IMR-90 (cell line): ENCODE data around the gene OR51G2. TPM values are rescaled to one million over a fixed set of nuclear protein-coding genes. Genes with fewer than 3 reads are reported as not detected.

ENCODE experiments used
- ATAC-seq: fragments of 200-7000 bp; cut with Tn5 transposase; 2 replicates; pipeline ENCODE4 v1.9.1; 2020; ENCODE audit warnings: low read depth, mild to moderate bottlenecking, moderate library complexity
- BruUV-seq: library from RNA; stranded (reverse); fragments of 400-500 nt; replicated peaks from 2 replicates; lab custom pipeline; 2021; lab: Mats Ljungman, UMichigan
- CTCF ChIA-PET: fragments of 300-600 bp; formaldehyde crosslinking; extraction: SDS; loops from one replicate; lab custom pipeline; 2021; ENCODE audit warnings: antibody characterized with exemption; lab: Yijun Ruan, JAX
- POLR2A ChIA-PET: fragments of 300-600 bp; sonication (Branson Sonifier 250); formaldehyde crosslinking; loops from one replicate; lab custom pipeline; 2022; ENCODE audit warnings: antibody characterized with exemption; ENCODE audit not compliant: unreplicated experiment; lab: Charles Lee
- DNase-seq: peaks from one replicate; pipeline ENCODE4 v3.0.0; 2013
- H2AFZ ChIP-seq: replicated peaks from 2 replicates; pipeline ENCODE3; 2013; ENCODE audit warnings: low read length, mild to moderate bottlenecking; ENCODE audit not compliant: poor library complexity
- H2AK5ac ChIP-seq: 2 replicates; pipeline ENCODE4 v1.6.1; 2013; ENCODE audit warnings: low read depth, low read length, inconsistent platforms
- H2AK9ac ChIP-seq: replicated peaks from 2 replicates; pipeline ENCODE3; 2013; ENCODE audit warnings: mild to moderate bottlenecking, low read depth, low read length, moderate library complexity; ENCODE audit not compliant: poor library complexity
- H2BK120ac ChIP-seq: 2 replicates; pipeline ENCODE4 v1.6.1; 2013; ENCODE audit warnings: low read depth, low read length, inconsistent platforms
- H2BK15ac ChIP-seq: 3 replicates; pipeline ENCODE4 v1.6.1; 2013; ENCODE audit warnings: low read depth, low read length, inconsistent platforms
- H2BK20ac ChIP-seq: 2 replicates; pipeline ENCODE4 v1.6.1; 2013; ENCODE audit warnings: low read depth, mild to moderate bottlenecking, inconsistent platforms, low read length, moderate library complexity
- H2BK5ac ChIP-seq: 2 replicates; pipeline ENCODE4 v1.6.1; 2013; ENCODE audit warnings: mild to moderate bottlenecking, low read depth, low read length, inconsistent platforms; ENCODE audit not compliant: poor library complexity, severe bottlenecking
- H3K14ac ChIP-seq: replicated peaks from 2 replicates; pipeline ENCODE4 v1.6.1; 2013; ENCODE audit warnings: low read depth, low read length, inconsistent platforms
- H3K18ac ChIP-seq: 2 replicates; pipeline ENCODE4 v1.6.1; 2013; ENCODE audit warnings: low read depth, low read length, control low read depth
- H3K23ac ChIP-seq: 2 replicates; pipeline ENCODE4 v1.6.1; 2013; ENCODE audit warnings: low read depth, low read length, inconsistent platforms
- H3K27ac ChIP-seq: 2 replicates; pipeline ENCODE4 v1.5.1; 2013; ENCODE audit warnings: mild to moderate bottlenecking, control low read depth, low read length; ENCODE audit not compliant: insufficient read depth
- H3K27me3 ChIP-seq: 2 replicates; pipeline ENCODE4 v1.6.1; 2013; ENCODE audit warnings: low read length; ENCODE audit not compliant: control insufficient read depth, insufficient read depth
- H3K36me3 ChIP-seq: 2 replicates; pipeline ENCODE4 v1.6.1; 2013; ENCODE audit warnings: low read length, mixed read lengths; ENCODE audit not compliant: control insufficient read depth, insufficient read depth
- H3K4ac ChIP-seq: 2 replicates; pipeline ENCODE4 v1.6.1; 2013; ENCODE audit warnings: low read depth, low read length, inconsistent platforms
- H3K4me1 ChIP-seq: 2 replicates; pipeline ENCODE4 v1.6.1; 2013; ENCODE audit warnings: low read length, mixed read lengths; ENCODE audit not compliant: control insufficient read depth, insufficient read depth
- H3K4me2 ChIP-seq: 2 replicates; pipeline ENCODE4 v1.6.1; 2013; ENCODE audit warnings: low read depth, mild to moderate bottlenecking, control low read depth, low read length, moderate library complexity
- H3K4me3 ChIP-seq: 2 replicates; pipeline ENCODE4 v1.5.1; 2013; ENCODE audit warnings: low read depth, mild to moderate bottlenecking, control low read depth, low read length, moderate library complexity; ENCODE audit not compliant: insufficient read depth
- H3K56ac ChIP-seq: 2 replicates; pipeline ENCODE4 v1.6.1; 2013; ENCODE audit warnings: low read length, inconsistent platforms; ENCODE audit not compliant: insufficient read depth; ENCODE audit errors: extremely low read depth
- H3K79me1 ChIP-seq, 2 experiments: 2 replicates each; pipeline ENCODE4 v1.6.1; 2013; ENCODE audit warnings: low read length in 2 of 2, inconsistent platforms in 1 of 2, low read depth in 1 of 2
- H3K9ac ChIP-seq: 2 replicates; pipeline ENCODE4 v1.6.1; 2013; ENCODE audit warnings: low read depth, low read length, control low read depth
- H3K9me1 ChIP-seq: 2 replicates; pipeline ENCODE4 v1.6.1; 2013; ENCODE audit warnings: low read length, inconsistent platforms; ENCODE audit not compliant: insufficient read depth
- H3K9me3 ChIP-seq: 2 replicates; pipeline ENCODE4 v1.6.1; 2013; ENCODE audit warnings: low read length; ENCODE audit not compliant: control insufficient read depth, insufficient read depth
- H4K20me1 ChIP-seq: 2 replicates; pipeline ENCODE4 v1.6.1; 2013; ENCODE audit warnings: low read length, inconsistent platforms; ENCODE audit not compliant: insufficient read depth
- H4K5ac ChIP-seq: 2 replicates; pipeline ENCODE4 v1.6.1; 2013; ENCODE audit warnings: mild to moderate bottlenecking, low read depth, low read length, control low read depth
- H4K8ac ChIP-seq, 2 experiments: 2 replicates each; pipeline ENCODE4 v1.6.1; 2013; ENCODE audit warnings: low read depth in 2 of 2, low read length in 2 of 2, control low read depth in 1 of 2, inconsistent platforms in 1 of 2
- H4K91ac ChIP-seq: 2 replicates; pipeline ENCODE4 v1.6.1; 2013; ENCODE audit warnings: low read depth, low read length, inconsistent platforms; ENCODE audit not compliant: insufficient read depth
- BHLHE40 ChIP-seq: fragments of 150-350 bp; IDR thresholded peaks from 2 replicates; pipeline ENCODE4 v1.6.1; 2016; ENCODE audit warnings: mild to moderate bottlenecking, low read depth, low read length
- CEBPB ChIP-seq: IDR thresholded peaks from 2 replicates; pipeline ENCODE4 v1.6.1; 2012; ENCODE audit warnings: low read depth, low read length, improper control_type of control experiment
- CHD1 ChIP-seq: IDR thresholded peaks from 2 replicates; pipeline ENCODE4 v1.6.1; 2012; ENCODE audit warnings: low read depth, low read length, improper control_type of control experiment
- CTCF ChIP-seq: conservative IDR thresholded peaks from 2 replicates; pipeline ENCODE4 v1.5.1; 2012; ENCODE audit warnings: mild to moderate bottlenecking, low read depth, low read length, improper control_type of control experiment
- ELK1 ChIP-seq: fragments of 150-350 bp; IDR thresholded peaks from 2 replicates; pipeline ENCODE4 v1.6.1; 2016; ENCODE audit warnings: low read depth, mild to moderate bottlenecking, low read length, moderate library complexity, borderline replicate concordance
- FOS ChIP-seq: fragments of 150-350 bp; IDR thresholded peaks from 2 replicates; pipeline ENCODE4 v1.6.1; 2016; ENCODE audit warnings: low read depth, low read length
- MAFK ChIP-seq: IDR thresholded peaks from 2 replicates; pipeline ENCODE4 v1.6.1; 2012; ENCODE audit warnings: low read depth, low read length, improper control_type of control experiment
- MAZ ChIP-seq: IDR thresholded peaks from 2 replicates; pipeline ENCODE4 v1.6.1; 2012; ENCODE audit warnings: low read depth, mild to moderate bottlenecking, low read length, improper control_type of control experiment, moderate library complexity, borderline replicate concordance
- MXI1 ChIP-seq: IDR thresholded peaks from 2 replicates; pipeline ENCODE4 v1.6.1; 2012; ENCODE audit warnings: low read depth, mild to moderate bottlenecking, low read length, moderate library complexity, borderline replicate concordance
- NFE2L2 ChIP-seq: fragments of 150-350 bp; IDR thresholded peaks from 2 replicates; pipeline ENCODE4 v1.6.1; 2016; ENCODE audit warnings: low read depth, mild to moderate bottlenecking, low read length
- POLR2A ChIP-seq: IDR thresholded peaks from 2 replicates; pipeline ENCODE4 v1.6.1; 2012; ENCODE audit warnings: mild to moderate bottlenecking, low read depth, low read length
- RAD21 ChIP-seq: IDR thresholded peaks from 2 replicates; pipeline ENCODE4 v1.6.1; 2012; ENCODE audit warnings: low read length, improper control_type of control experiment
- RCOR1 ChIP-seq: IDR thresholded peaks from 2 replicates; pipeline ENCODE4 v1.6.1; 2012; ENCODE audit warnings: mild to moderate bottlenecking, low read length, improper control_type of control experiment; ENCODE audit not compliant: insufficient replicate concordance
- RFX5 ChIP-seq: IDR thresholded peaks from 2 replicates; pipeline ENCODE4 v1.8.0; 2012; ENCODE audit warnings: low read depth, mild to moderate bottlenecking, low read length, moderate library complexity
- SMC3 ChIP-seq: fragments of 150-350 bp; IDR thresholded peaks from 2 replicates; pipeline ENCODE4 v1.6.1; 2016; ENCODE audit warnings: low read depth, mild to moderate bottlenecking, antibody characterized with exemption, low read length, moderate library complexity
- USF2 ChIP-seq: fragments of 150-350 bp; IDR thresholded peaks from 2 replicates; pipeline ENCODE4 v1.6.1; 2017; ENCODE audit warnings: mild to moderate bottlenecking, antibody characterized with exemption, low read length, low read depth
- WGBS, 2 experiments: methylation state at CpG; one replicate each; pipeline versions ENCODE4 v1.1.5 to v1.1.7; 2013; ENCODE audit warnings: missing lambda C conversion rate in 2 of 2; ENCODE audit not compliant: insufficient read length in 1 of 2; ENCODE audit errors: extremely low coverage in 2 of 2; 5-methylcytosine and 5-hydroxymethylcytosine counted together
- dilution Hi-C: fragments of 300-500 bp; cut with HindIII; formaldehyde crosslinking; loops from one replicate; pipeline ENCODE4 v1.14.3; 2018; ENCODE audit warnings: low sequenced_read_pairs; ENCODE audit not compliant: unreplicated experiment
- in situ Hi-C: fragments of 300-500 bp; cut with MboI; formaldehyde crosslinking; loops from 3 replicates; pipeline ENCODE4 v1.14.3; 2019; ENCODE audit warnings: low sequenced_read_pairs, inconsistent platforms, mixed read lengths
- intact Hi-C: fragments of 100-400 bp; cut with micrococcal nuclease; formaldehyde crosslinking; loops from 2 replicates; pipeline ENCODE4 v1.10.0; 2022
- polyA plus RNA-seq, 3 experiments: library from polyadenylated mRNA; depleted of rRNA; stranded (reverse); fragments of >200 nt; gene quantifications; 2 replicates each; pipeline ENCODE4 v1.2.3, GENCODE V29; 2012; ENCODE audit warnings: low replicate concordance in 1 of 3
- total RNA-seq: library from RNA; depleted of rRNA; stranded (reverse); fragments of >200 nt; gene quantifications from 2 replicates; pipeline ENCODE4 v1.2.3, GENCODE V29; 2012

Gene OR51G2
- total and polyA plus RNA-seq, 2 of the 4 experiments (the other 2 are of a cell fraction): not detected

GRCh38 chr11:4924239-4924638 lies 5.1 kb upstream of the OR51G2 start, which contains the start of gene OR51G1:
TSS of gene OR51G1 (minus strand) at chr11:4924339. CDS start at chr11:4924339, 0 bp downstream.
- no TSS peak for BruUV-seq
- Histone ChIP-seq H4K91ac (no peak within 1 kb of the TSS), H3K79me1 (no peaks in the 10 kb centered on the region), H3K36me3 (no peaks in the 10 kb centered on the region), H3K4me1 (no peaks in the 10 kb centered on the region; the same call in 1 of the 2 replicates), H3K4me3 (no peak within 1 kb of the TSS), H3K9me1 (no peaks in the 10 kb centered on the region), H4K8ac (no peak within 1 kb of the TSS), H3K27ac (no peak within 1 kb of the TSS), H3K27me3 (no peaks in the 10 kb centered on the region), H4K5ac (no peak within 1 kb of the TSS), H3K18ac (no peak within 1 kb of the TSS), H3K4me2 (no peak within 1 kb of the TSS), H2BK5ac (no peak within 1 kb of the TSS), H3K4ac (no peak within 1 kb of the TSS), H3K9me3 (no peaks in the 10 kb centered on the region), H3K14ac (no peak within 1 kb of the TSS), H3K56ac (no peak within 1 kb of the TSS), H4K20me1 (no peaks in the 10 kb centered on the region), H3K23ac (no peak within 1 kb of the TSS), H2BK20ac (no peak within 1 kb of the TSS), H2BK120ac (no peak within 1 kb of the TSS), H2AK5ac (no peak within 1 kb of the TSS), H2AK9ac (no peak within 1 kb of the TSS), H2AFZ (no peak within 1 kb of the TSS), H2BK15ac (no peak within 1 kb of the TSS), H3K9ac (no peak within 1 kb of the TSS)
- in situ Hi-C loops: no loop called here
- ATAC-seq: no peak
- 60% methylated on average over 1 of the region's 1 CpG; no CpG with 5 or more reads in 1 of the 2 experiments for WGBS, 2 experiments
- dilution Hi-C loops: no loop called here
- CTCF ChIA-PET: no interaction called here
- POLR2A ChIA-PET: no interaction called here
- intact Hi-C loops: no loop called here
- TF ChIP-seq RCOR1 (no peak), NFE2L2 (no peak), BHLHE40 (no peak), MXI1 (no peak), RFX5 (no peak), FOS (no peak), ELK1 (no peak), CHD1 (no peak), SMC3 (no peak), MAZ (no peak), CEBPB (no peak), MAFK (no peak), USF2 (no peak), CTCF (no peak), POLR2A (no peak), RAD21 (no peak)
- no peak for DNase-seq
